GM21825 (cell line): ENCODE measurements around the gene CHMP4B.

Experiments used
- ATAC-seq: cut with Tn5 transposase; IDR thresholded peaks from one replicate; pipeline ENCODE4 v1.9.1; 2021; ENCODE audit warnings: mild to moderate bottlenecking, moderate library complexity; ENCODE audit not compliant: unreplicated experiment

CHMP4B gene

DNA sequence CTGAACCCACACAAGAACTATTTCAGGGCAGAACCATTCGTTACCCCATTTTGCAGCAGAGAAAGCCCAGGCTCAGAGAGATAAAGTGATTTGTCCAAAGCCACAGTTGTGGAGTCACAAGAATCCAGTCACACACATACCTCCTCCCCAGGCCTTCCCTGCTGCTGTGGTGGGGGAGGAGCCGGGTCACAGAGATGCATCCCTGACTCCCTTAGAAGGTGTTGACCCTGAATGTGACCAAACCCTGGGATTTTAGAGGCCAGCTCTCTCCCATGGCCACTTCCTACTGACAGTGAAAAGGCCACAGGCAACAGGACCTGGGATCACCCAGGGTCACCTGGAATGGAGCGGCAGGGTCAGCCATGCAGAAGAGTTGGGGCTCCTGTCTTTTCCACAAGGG is 48.6 kb downstream of the CHMP4B start:
- ATAC-seq, result no peak

DNA sequence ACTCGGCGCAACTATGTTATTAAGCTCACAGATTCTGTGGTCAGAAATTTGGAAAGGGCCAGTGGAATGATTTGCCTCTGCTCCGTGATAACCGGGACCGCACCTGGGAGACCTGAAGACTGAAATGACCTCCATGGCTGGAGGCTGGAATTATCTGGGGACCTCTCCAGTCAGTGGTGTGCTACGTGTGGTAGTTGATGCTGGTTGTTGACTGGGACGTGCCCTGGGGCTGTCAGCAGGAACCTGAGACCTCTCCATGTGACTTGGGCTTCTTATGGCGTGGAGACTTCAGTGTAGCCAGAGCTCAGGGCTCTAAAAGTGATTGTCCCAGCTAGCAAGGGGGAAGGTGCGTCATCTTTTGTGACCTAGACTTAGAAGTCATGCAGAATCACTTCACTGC is 50.3 kb downstream of the CHMP4B start:
- no peak for ATAC-seq

DNA sequence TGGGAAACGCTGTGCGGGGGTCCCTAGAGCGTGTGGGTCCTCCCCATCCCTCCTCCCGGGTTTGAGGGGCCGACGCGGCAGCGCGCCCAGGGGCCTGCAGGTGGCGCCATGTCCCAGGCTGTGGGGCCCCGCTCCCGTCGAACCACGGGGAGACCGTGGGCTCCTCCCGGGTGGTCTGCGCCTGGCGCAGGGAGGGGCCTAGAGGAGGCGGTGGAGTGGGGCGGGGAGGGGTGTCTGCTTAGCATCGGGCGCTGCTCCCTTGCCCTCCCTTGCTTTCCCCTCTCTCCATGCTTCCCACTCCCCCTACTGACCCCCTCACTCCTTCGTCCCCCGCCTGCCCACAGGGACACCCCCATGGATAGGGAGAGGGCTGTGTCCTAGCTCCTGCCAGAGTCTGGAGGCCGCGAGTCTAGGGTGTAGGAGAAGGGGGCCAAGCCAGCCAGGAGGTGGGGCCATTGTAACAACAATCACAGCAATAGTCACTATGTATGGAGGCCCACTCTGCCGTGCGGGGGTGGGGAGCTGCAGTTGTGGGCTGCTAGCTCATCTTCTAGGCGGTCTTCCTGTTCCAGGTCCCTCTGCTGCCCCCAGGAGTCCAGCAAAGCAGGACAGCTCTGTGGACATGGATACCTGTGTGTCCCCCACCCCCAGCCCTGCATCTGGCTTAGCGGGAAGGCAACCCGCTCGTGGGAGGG is 51.7 kb downstream of the CHMP4B start:
- no peak for ATAC-seq

DNA sequence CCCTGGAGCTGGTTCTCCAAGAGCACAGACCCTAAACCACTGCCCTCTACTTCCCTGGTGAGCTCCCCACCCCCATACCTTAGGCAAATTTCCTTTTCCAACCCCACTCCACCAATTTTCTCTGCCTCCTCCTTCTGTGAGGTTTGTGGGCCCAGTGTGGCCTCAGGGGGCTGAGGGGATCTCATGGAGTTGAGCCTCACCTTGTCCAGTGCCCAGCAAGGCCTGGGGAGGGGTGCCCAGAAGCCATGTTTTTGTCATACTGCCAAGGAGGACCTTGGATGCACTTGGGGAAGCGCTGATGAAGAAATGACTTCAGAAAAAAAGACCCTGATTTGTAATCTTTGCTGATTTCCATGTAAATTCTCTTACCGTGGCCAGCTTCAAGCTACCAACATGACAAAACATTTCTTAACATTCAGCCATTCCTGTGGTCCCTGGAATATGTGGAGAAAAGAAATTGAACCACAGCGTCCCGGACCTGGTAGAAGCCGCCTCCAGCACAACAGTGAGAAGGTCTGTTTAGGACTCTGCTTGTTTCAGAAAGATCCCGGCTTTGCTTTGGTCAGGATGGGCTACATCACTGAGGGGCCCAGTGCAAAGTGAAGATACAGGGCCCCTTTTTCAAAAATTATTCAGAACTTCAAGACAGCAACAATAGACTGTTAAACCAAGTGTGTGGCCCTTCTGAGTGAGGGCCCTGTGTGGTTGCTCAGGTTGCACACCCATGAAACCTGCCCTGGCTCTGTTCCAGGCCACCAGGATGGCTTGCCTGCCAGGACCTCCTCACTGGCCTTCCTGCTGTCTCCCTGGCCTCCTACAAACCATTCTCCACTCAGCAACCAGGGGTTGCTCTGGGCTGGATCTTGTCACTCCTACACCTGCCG is 52.5 kb downstream of the CHMP4B start:
- no peak for ATAC-seq

DNA sequence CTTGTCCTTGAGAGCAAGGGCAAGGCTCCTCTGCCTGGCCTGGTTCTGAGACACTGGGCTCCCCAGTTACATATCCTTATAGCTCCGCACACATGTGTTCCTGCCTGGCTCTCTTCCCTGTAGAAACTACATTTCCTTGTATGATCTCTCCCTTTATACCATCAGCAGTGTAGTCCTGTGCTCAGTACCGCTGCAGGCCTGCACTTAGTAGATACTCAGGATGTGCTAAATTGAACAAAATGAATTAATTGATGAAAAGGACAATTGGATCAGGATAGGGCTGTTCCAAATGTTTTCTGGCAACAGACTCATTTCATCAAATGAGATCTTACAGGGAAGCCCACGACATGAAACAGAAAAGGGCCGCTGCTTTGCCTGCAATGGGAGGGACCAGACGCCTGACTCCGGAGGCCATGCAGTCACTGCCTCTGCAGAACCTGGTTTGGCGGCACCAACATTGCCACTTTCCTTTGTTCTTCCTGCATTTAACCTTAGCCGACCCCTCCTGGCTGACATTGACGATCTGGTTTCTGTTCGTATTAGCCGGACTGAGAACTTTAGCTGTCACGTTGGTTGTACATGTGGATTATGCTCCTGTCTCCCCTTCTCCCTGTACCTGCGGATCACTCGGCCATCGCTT is 53.3 kb downstream of the CHMP4B start:
- no peak for ATAC-seq

DNA sequence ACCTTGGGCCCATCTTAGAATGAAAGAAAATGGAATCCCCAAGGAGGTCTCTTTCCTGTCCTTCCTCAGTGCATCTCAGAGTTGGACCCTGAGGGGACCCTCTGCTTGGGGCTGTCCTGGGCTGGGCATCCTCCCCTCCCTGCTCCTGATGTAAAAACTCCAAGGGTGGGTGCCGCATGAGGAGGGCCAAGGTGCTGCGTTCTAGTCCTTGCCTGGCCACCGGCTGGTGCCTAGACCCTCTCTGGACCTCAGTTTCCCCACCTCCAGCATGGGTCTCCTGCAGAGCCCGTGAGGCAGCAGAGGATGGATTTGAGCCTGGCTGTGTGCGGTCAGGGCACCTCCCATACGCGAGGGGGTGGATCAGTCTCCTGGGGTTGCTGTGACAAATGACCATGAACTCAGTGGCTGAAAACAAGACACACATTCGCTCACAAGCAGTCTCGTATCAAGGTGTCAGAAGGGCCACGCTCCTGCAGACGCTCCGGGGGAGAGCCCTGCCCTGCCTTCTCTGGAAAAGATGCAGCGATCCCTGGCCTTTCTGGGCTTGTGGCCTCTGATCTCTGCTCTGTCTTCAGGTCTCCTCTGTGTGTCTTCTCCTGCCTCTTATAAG is 54.7 kb downstream of the CHMP4B start:
- no peak for ATAC-seq

DNA sequence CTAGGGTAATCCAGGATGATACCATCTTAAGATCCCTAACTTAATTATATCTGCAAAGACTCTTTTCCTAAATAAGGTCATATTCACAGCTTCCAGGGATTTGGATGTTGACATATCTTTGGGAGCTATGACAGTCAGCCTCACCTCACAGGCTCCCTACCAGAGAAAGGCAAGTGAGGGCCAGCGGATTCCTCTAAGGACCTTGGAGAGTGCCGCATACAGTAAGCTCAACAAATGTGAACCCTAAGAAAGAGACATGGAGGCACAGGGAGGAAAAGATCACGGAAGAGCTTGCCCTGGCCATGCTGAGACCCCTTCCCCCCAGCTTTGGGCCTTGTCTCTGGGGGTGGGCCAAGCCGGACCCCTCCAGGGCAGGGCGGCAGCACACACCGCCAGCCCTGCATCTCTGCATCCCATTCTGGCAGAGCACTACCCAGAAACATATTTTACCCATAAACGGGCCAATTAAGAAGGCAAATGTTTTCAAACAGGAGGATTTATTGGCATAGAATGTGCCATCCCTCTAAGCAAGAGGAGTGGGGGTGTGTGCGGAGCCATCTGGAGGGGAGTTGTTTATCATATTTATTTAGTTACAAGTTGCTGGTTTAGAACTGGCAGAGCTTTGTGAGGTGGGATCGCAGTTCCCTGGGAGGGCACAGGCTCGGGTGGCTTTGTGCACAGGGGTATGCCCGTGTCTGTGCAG is 55.4 kb downstream of the CHMP4B start:
- no peak for ATAC-seq

DNA sequence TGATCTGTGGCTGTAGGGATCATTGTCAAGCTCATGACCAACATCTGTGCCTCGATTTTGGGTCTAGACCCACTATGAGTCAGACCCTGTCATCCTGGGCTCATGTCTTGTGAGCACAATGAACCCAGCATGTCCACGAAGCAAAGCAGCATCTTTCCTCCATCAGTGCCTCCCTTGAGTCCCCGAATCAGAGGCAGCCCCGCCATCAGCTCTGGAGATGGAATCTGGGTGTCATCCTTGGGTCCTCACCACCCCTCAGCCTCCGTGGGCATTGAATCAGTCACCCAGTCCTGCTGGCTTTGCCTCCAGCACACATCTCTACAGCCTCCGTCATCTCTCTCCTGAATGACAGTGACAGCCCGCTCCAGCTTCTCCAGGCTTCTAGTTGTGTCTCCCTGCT is 56.9 kb downstream of the CHMP4B start:
- ATAC-seq, result no peak

DNA sequence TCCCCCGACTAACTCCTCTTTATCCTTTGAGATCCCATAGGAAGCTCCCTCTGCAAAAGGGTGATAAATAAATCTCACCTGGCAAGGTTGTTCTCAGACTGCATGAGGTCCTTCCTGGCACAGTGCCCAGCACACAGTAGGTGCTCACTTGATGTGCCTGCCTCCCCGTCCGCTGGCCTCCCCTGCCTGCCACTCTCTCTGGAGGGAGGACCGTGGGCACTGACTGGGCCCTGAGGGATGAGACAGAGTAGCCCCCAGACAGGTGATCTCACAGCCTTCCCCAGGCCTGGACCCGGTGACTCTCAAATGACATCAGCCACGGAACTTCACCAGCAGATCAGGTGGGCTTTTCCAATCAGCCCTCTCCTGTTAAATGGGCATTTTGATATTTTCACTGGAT is 57.4 kb downstream of the CHMP4B start:
- ATAC-seq, result no peak

DNA sequence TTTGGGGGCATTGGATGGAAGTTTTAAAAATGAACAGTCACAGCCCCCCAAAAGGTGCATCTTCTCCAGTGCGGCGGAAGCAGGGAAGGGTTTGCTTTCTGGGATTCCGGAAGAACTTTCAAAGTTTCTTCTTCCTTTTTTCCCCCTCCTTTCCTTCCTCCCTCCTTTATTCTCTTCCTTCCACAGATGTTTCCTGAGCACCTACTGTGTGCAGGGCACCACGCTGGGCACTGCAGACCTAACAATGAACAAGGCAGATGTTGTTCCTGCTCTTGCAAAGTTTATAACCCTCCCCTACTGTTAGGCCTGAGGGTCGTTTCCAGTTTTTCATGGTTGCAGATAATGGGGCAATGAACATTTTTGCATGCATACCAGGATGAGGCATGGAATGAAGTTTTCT is 58.1 kb downstream of the CHMP4B start:
- no peak for ATAC-seq

DNA sequence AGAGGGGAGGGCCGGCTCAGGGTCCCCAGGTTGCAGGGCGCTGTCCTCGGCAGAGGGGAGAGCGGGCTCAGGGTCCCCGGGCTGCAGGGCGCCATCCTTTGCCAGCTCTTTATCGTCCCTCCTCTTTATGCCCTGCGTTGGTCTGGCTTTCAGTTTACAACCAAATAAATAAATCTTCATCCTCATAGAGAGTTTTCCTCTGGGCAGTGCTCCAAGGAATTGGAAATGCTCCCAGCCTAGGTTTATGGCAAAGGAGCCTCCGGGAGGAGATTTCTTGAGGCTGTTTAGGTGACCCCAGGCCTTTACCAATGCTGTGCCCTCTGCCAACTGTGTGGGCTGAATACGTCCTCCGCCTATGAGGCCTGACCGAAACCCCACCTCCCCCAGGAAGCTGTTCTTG is 60.2 kb downstream of the CHMP4B start:
- ATAC-seq, result no peak

DNA sequence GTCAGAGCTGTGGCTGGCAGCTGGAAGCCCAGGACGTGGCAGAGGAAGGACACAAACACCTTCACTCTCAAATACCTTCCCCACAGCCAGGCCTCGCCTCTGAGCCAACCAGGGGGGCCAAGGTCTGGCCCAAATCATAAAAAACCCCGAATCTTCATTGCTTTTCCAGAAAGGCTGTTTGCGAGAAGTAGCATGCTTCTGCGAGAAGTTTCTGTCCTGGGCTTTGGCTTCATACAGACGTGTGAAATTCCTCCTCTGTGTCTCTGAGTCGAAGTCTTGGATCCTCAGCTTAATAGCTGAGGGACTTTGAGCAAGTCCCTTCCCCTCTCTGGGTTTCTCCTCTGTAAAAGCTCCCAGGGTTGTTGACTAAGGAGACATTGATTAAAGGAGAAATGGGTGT is 63.0 kb downstream of the CHMP4B start:
- ATAC-seq, result no peak

DNA sequence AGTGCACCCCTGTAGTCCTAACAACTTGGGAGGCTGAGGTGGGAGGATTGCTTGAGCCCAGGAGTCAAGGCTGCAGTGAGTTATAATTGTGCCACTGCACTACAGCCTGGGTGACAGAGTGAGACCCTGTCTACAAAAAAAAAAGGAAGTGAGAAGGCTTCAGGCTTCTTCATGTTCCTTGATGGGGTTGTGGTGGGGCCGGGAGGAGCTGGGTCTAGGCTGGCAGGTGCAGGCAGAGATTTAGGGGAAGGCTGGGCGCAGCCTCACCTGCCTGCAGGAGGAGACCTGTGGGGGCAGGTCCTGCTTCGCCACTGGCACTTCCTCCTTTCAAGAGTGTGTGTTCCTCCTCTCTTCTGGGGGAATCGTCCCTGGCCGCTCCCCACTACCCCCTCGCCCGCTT is 63.9 kb downstream of the CHMP4B start:
- peak; percentile 74 for ATAC-seq

DNA sequence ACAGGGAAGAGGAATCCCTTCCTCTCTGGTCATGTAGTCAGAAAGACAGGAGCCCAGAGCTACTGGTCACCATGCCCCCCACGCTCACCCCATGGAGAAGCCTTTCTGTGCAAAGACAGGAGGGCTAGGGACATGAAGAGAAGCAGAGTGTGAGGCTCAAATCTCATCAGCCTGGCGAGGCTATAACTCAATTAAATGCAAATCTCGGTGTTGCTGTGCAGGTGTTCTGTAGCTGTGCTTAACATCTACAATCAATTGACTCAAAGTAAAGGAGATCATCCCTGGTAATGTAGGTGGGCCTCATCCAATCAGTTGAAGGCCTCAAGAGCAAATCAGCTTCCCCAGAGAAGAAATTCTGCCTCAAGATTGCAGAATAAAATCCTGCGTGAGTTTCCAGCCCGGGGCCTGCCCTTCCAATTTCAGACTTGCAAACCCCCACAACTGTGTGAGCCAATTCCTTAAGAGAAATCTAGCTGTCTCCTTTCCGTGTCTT is 64.4 kb downstream of the CHMP4B start:
- ATAC-seq, result no peak

DNA sequence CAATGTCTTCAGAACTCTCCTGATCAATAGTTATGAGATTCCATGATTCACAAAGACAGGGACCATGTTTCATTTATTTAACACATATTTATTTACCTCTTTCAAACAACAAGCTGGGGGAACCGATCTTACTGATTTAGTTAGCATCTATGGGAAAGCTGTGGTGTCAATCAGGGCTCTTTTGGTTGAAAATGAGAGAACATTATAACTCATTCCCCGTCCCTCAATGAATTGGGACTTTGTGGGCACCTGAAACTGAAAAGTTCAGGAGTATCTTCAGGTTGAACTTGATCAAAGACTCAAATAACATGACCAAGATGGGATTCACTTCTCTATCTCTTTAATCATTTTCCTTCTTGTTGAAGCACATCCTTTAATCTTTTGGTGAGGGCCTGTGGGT is 67.4 kb downstream of the CHMP4B start:
- no peak for ATAC-seq

DNA sequence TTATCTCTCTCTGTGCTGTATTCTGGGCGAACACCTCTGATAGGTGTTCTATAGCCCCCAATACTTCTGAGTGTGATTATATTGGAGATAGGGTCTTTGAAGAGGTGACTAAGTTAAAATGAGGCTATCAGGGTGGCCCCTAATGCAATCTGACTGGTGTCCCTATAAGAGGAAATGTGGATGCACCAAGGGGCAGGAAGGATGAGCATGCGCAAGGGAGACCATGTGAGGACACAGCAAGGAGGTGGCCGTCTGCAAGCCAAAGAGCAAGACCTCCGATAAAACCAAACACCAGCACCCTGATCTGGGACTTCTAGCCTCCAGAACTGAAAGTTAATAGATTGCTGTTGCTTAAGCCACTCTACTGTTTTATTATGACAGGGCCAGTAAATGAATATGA is 69.2 kb downstream of the CHMP4B start:
- ATAC-seq, result no peak

DNA sequence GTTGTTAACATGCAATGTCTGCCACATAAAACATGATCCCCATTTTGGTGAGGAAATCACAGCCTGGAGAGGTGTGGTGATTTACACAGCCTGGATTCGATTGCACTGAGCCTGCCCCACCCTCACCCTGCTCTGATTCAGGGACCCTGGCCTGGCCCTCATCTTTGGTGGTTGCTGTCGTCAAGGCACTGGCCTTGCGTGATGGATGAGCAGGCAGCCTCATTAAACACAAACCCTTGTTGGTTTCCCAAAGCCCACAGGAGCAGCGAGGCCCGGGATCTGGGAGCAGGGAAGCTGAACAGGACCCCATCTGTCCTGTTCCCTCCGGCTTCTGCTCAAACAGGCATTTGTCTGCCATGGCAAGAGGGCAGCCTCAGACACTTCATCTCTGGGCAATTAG is 70.8 kb downstream of the CHMP4B start:
- ATAC-seq, result no peak

DNA sequence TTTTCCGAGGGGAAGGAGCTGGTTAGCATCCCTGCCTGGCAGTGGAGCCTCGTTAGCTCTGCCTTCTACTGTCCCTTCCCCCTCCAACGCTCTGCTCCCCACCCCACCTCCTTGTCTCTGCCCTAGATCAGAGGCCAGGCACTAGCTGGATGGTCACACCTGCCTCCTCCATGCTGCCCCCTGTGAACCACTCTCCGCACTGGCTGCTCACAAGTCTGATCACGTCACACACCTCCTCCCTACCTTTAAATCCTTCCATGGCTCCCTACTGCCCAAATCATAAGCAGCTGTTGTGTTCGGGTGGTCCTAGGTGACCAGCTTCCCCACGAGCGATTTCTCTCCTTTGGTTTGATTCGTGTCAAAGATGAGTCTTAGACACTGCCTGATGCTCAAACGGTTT is 71.3 kb downstream of the CHMP4B start:
- ATAC-seq, result no peak

DNA sequence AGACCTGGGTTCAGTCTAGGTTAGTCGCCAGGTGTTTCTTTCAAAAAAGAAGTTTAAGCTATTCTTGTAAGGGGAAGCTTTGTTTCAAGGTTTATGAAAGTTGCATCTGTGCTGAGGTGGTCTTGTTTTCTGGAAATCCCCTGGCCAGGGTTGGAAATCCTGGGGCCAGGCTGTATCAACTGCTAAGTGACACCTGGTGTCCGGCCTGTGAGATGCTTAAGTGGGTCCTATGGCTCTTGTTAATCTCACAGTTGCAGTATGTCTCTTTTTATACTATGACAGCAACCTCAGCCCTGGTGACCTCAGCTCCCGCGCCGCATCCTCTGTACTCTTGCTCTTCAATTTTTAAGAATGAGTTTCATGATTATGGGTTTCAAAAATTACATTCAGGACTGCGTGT is 72.0 kb downstream of the CHMP4B start:
- ATAC-seq, result peak; percentile 77

DNA sequence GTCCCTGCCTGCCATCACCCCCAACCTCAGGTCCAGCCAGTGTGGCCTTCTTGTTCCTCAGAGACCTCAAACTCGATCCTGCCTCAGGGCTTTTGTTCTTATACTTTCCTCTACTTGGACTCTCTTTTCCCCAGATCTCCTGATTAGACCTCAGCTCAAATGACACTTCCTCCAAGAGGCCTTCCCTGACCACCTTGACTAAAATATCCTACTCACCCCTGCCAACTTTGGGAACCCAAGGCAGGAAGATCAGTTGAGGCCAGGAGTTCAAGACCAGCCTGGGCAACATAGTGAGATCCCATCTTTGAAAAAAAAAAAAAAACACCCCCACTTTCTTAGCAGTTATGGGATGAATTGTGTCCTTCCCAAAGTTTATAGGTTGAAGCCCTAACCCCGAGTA is 73.5 kb downstream of the CHMP4B start:
- no peak for ATAC-seq

DNA sequence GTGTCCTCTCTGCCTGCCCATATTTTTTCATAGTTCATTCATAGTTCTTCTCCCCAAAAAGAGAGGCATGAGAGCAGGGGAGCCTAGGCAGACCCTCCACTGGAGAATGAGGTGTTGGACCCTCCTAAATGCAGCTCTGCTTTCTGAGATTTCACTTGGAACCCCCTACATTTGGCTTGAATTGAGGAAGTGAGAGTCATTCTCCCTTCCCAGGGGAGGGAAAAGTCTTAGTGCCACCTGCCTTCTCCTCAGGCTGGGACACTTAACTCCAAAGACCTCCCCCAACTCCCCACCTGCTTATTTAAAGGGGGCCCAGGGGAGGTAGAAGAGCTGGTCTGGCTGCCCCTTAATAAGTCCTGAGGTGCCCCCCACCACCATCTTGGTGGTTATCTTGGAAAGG is 78.2 kb downstream of the CHMP4B start:
- ATAC-seq, result no peak
